Thoracic aorta (tissue), 2 donors: ENCODE measurements around the gene CACNA1E. TPM values are rescaled to one million over a fixed set of nuclear protein-coding genes. Genes with fewer than 3 reads are reported as not detected.
"Not testable (repeated sequence)": the region's sequence is repeated elsewhere in the genome, so short reads cannot be mapped to it uniquely, and the experiment has no call there.

ENCODE experiments used
- ATAC-seq: fragments of 150-250 bp; one replicate; pipeline ENCODE4 v1.8.0; 2017; ENCODE audit warnings: low read depth; ENCODE audit not compliant: insufficient number of reproducible peaks, low FRiP score
- DNase-seq: peaks from one replicate; pipeline ENCODE4 v3.0.0-alpha.2; 2020; ENCODE audit warnings: low spot score
- H3K27ac ChIP-seq, 2 donors: fragments of 200-600 bp; sonication (generic); 1 replicate in 1 of 2; 2 replicates in 1 of 2; pipeline ENCODE4 v1.5.1; 2016; ENCODE audit warnings: mild to moderate bottlenecking in 2 of 2, moderate library complexity in 2 of 2
- H3K27me3 ChIP-seq: fragments of 200-600 bp; sonication (generic); replicated peaks from 2 replicates; pipeline ENCODE4 v1.6.0; 2016; ENCODE audit warnings: mild to moderate bottlenecking; ENCODE audit not compliant: insufficient read depth
- H3K36me3 ChIP-seq: fragments of 200-600 bp; sonication (generic); one replicate; pipeline ENCODE4 v1.5.1; 2016
- H3K4me1 ChIP-seq, 2 donors: fragments of 200-600 bp; sonication (generic); 1 replicate in 1 of 2; 2 replicates in 1 of 2; pipeline versions ENCODE4 v1.5.1 to v1.6.0; 2016; ENCODE audit warnings: low read depth in 2 of 2, mild to moderate bottlenecking in 1 of 2; ENCODE audit not compliant: control insufficient read depth in 1 of 2
- H3K4me3 ChIP-seq: fragments of 200-600 bp; sonication (generic); 2 replicates; pipeline ENCODE4 v1.5.1; 2016; ENCODE audit warnings: mild to moderate bottlenecking
- H3K9me3 ChIP-seq: fragments of 200-600 bp; sonication (generic); 2 replicates; pipeline ENCODE4 v1.5.1; 2016
- total RNA-seq, 2 donors: library from RNA; depleted of rRNA; stranded (reverse); fragments of >200 nt; gene quantifications; one replicate each; pipeline versions ENCODE4 v1.1.0 to v1.2.3, GENCODE V29; 2016
- TF ChIP-seq, protein P1 (sequence below): fragments of 200-600 bp; sonication (generic); IDR thresholded peaks from one replicate; pipeline ENCODE4 v1.5.1; 2019; ENCODE audit warnings: antibody characterized with exemption

CACNA1E gene
- total RNA-seq, 2 donors from 2014 or later, result not detected

DNA sequence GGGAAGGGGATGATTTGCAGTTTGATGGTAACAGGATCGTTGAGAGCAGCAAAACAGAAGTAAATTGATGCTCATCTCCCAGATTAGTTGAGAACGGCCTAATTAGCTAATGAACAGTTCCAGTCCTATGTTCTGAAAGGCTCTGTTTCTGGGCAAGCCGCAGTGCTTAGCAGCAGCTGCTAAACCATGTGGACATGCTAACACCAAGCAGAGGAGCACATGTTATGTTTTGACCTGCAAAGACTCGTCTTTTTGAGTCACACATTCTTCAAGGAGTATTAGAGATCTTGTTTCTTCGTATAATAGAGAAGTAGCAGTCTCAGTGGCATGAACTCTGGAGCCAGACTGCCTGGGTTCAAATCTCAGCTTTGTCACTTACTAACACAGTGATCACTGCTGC, 58.1 kb downstream of the CACNA1E start:
- DNase-seq, result no peak
- Histone ChIP-seq H3K27ac (no peak overlapping the region), H3K27me3 (no peaks in the 10 kb centered on the region), H3K4me3 (no peak overlapping the region), H3K9me3 (no peaks in the 10 kb centered on the region), H3K4me1 (no peaks in the 10 kb centered on the region), H3K36me3 (no peaks in the 10 kb centered on the region)
- TF ChIP-seq, protein P1, sequence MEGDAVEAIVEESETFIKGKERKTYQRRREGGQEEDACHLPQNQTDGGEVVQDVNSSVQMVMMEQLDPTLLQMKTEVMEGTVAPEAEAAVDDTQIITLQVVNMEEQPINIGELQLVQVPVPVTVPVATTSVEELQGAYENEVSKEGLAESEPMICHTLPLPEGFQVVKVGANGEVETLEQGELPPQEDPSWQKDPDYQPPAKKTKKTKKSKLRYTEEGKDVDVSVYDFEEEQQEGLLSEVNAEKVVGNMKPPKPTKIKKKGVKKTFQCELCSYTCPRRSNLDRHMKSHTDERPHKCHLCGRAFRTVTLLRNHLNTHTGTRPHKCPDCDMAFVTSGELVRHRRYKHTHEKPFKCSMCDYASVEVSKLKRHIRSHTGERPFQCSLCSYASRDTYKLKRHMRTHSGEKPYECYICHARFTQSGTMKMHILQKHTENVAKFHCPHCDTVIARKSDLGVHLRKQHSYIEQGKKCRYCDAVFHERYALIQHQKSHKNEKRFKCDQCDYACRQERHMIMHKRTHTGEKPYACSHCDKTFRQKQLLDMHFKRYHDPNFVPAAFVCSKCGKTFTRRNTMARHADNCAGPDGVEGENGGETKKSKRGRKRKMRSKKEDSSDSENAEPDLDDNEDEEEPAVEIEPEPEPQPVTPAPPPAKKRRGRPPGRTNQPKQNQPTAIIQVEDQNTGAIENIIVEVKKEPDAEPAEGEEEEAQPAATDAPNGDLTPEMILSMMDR, result no peak
- no peak for ATAC-seq

GRCh38 chr1:181541947-181542346, 58.6 kb downstream of the CACNA1E start:
- no peaks in the 10 kb centered on the region for H3K36me3 ChIP-seq
- no peaks in the 10 kb centered on the region for H3K9me3 ChIP-seq
- no peak overlapping the region for H3K4me3 ChIP-seq
- no peaks in the 10 kb centered on the region for H3K4me1 ChIP-seq
- TF ChIP-seq, protein P1, result no peak
- DNase-seq, result no peak
- no peak overlapping the region for H3K27ac ChIP-seq
- H3K27me3 ChIP-seq, result no peaks in the 10 kb centered on the region
- no peak for ATAC-seq

DNA sequence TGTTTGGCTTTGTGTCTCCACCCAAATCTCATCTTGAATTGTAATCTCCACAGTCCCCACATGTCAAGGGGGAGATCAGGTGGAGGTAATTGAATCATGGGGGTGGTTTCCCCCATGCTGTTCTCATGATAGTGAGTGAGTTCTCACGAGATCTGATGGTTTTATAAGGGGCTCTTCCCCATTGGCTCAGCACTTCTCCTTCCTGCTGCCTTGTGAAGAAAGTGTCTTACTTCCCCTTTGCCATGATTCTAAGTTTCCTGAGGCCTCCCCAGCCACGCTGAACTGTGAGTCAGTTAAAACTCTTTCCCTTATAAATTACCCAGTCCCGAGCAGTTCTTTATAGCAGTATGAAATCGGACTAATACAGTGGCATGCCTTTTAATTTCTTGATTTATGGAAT, 59.1 kb downstream of the CACNA1E start:
- not testable (repeated sequence) for DNase-seq, H3K27me3 ChIP-seq, H3K9me3 ChIP-seq, H3K4me3 ChIP-seq, ATAC-seq, H3K4me1 ChIP-seq, H3K27ac ChIP-seq, H3K36me3 ChIP-seq

- TF ChIP-seq, protein P1, result no peak
- DNase-seq (no peak), ATAC-seq (no peak)
- Histone ChIP-seq H3K27ac (no peak overlapping the region), H3K36me3 (no peaks in the 10 kb centered on the region), H3K9me3 (no peaks in the 10 kb centered on the region), H3K4me1 (no peaks in the 10 kb centered on the region), H3K4me3 (no peak overlapping the region), H3K27me3 (no peaks in the 10 kb centered on the region)
Measured at GRCh38 chr1:181545395-181545794, 62.1 kb downstream of the CACNA1E start.

DNA sequence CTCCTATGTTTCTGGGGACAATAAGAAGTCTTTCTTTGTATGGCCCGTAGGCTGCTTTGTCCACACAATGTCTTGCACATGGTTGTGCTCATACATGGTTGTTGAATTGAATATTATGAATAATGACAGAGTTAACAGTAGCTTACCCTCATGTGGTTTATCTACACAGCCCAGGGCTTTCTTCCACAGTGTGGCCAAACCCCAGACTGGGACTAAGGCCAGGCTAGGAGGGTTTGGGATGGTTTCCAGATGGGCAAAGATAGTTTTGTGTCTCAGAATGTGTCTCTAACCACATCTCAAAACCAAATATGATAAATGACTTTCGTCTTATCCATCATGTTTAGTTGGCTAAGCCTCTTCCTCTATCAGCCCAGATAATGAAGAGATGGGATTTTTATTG, 65.2 kb downstream of the CACNA1E start:
- no peak for ATAC-seq
- H3K27me3 ChIP-seq, result no peaks in the 10 kb centered on the region
- H3K4me1 ChIP-seq, result no peaks in the 10 kb centered on the region

DNA sequence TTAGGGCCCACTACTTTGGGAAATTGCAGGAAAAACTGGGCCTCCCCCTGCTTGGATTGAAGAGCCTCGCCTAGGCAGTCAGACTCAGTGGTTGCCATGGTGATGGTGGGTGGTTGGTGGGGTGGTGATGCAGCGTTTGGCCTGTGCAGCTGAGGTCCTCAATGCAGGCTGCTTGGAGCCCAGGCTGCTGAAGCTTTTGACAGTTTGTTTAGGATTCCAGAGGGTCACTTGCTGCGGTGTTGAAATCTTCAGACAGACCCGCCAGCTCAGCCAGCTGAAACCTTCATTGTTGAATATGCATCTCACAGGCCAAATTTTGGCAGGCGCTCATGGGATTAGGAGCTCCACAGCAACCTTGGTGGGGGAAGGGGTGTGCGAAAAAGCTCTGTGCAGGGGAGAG, 67.9 kb downstream of the CACNA1E start:
- Histone ChIP-seq H3K9me3 (no peaks in the 10 kb centered on the region), H3K4me3 (no peak overlapping the region), H3K27ac (no peak overlapping the region), H3K4me1 (no peaks in the 10 kb centered on the region), H3K36me3 (no peaks in the 10 kb centered on the region), H3K27me3 (no peaks in the 10 kb centered on the region)
- ATAC-seq (no peak), DNase-seq (no peak)
- TF ChIP-seq, protein P1, result no peak

More for the DNA sequence above, 65.2 kb downstream of the CACNA1E start:
- TF ChIP-seq, protein P1, result no peak
- no peak overlapping the region for H3K4me3 ChIP-seq
- H3K36me3 ChIP-seq, result no peaks in the 10 kb centered on the region
- no peak for DNase-seq
- no peaks in the 10 kb centered on the region for H3K9me3 ChIP-seq
- H3K27ac ChIP-seq, result no peak overlapping the region
